ENCODE data around the gene CALHM1. TPM values are rescaled to one million over a fixed set of nuclear protein-coding genes. Genes with fewer than 3 reads are reported as not detected.

CALHM1 gene
- total and polyA plus RNA-seq, 2 of the 8 experiments (the other 6 are each of a cell fraction or from before 2014, with no cell fraction given): 0.29 to 0.34 TPM

DNA sequence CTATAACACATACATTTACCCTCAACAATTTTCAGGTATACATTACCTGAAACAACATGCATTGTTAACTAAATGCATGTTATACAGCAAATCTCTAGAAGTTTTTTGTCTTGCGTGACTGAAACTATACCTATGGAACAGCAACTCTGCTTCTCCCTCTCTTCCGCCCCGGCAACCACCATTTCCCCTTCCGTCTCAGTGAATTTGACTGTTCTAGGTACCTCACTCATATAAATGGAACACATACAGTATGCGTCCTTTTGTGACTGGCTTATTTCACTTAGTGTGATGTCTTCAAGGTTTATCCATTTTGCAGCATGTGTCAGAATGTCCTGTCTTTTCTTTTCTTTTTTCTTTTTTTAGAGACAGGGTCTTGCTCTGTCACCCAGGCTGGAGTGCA is 29.1 kb downstream of the CALHM1 start:
- ChIA-PET POLR2A (ENCODE audit: partially characterized antibody) (no interaction called here), CTCF (ENCODE audit: partially characterized antibody) (no interaction called here)
- FAIRE-seq: no peak
- Histone ChIP-seq H3K4me2 (ENCODE audit: insufficient read depth in 1 of 2, low read depth in 2 of 2, low read length in 2 of 2) (no peak overlapping the region), H3K36me3 (ENCODE audit: control insufficient read depth in 2 of 4, insufficient read depth in 4 of 4, low read length in 3 of 4) (peaks cover 28 to 79% (median 63%) of the 10 kb centered on the region in 4 experiments), H3K27ac (ENCODE audit: low read depth, low read length) (no peak overlapping the region), H2BK15ac (ENCODE audit: low read length) (no peak overlapping the region), H2BK12ac (ENCODE audit: low read depth, low read length) (no peak overlapping the region), H2AK5ac (ENCODE audit: low read depth, low read length) (no peak overlapping the region), H2AFZ (ENCODE audit: low read length) (no peak overlapping the region), H3K4ac (replicated peaks; ENCODE audit: insufficient read length, low read depth, low read length) (no peak overlapping the region), H3K18ac (ENCODE audit: extremely low read depth, low read length) (no peak overlapping the region), H3K9me3 (ENCODE audit: insufficient read depth in 2 of 2, low read depth in 1 of 2, low read length in 1 of 2) (no peaks in the 10 kb centered on the region), H3K23ac (ENCODE audit: insufficient read length) (no peak overlapping the region), H3K79me1 (ENCODE audit: low read depth, low read length) (no peaks in the 10 kb centered on the region), H3K4me3 (ENCODE audit: extremely low read depth in 1 of 4, insufficient read depth in 2 of 4, low read depth in 3 of 4, low read length in 4 of 4) (no peak overlapping the region), H3K23me2 (ENCODE audit: low read depth, low read length) (no peaks in the 10 kb centered on the region), H2BK5ac (ENCODE audit: low read depth, low read length) (no peak overlapping the region), H3K27me3 (replicated peaks in 1 of 4; ENCODE audit: control insufficient read depth in 3 of 4, extremely low read depth in 1 of 4, insufficient read depth in 3 of 4, low read length in 3 of 4) (no peaks in the 10 kb centered on the region), H2BK20ac (ENCODE audit: low read length) (no peak overlapping the region), H2BK120ac (replicated peaks; ENCODE audit: low read depth, low read length) (no peak overlapping the region), H3K14ac (ENCODE audit: insufficient read length) (no peak overlapping the region), H3K9ac (replicated peaks in 1 of 4; ENCODE audit: extremely low read depth in 1 of 4, low read depth in 3 of 4, low read length in 3 of 4) (no peak overlapping the region), H3K56ac (replicated peaks; ENCODE audit: insufficient read length, low read depth, low read length) (no peak overlapping the region), H3K4me1 (replicated peaks in 1 of 4; ENCODE audit: control insufficient read depth in 3 of 4, insufficient read depth in 4 of 4, low read length in 3 of 4) (no peaks in the 10 kb centered on the region), H4K5ac (ENCODE audit: insufficient read length, low read depth, low read length) (no peak overlapping the region), H4K20me1 (replicated peaks in 1 of 2; ENCODE audit: control insufficient read depth in 1 of 2, insufficient read depth in 2 of 2, low read length in 2 of 2) (peaks cover 1 to 3% of the 10 kb centered on the region in 2 experiments), H4K8ac (ENCODE audit: extremely low read depth, insufficient read depth, low read length) (no peak overlapping the region), H3K79me2 (ENCODE audit: control insufficient read depth in 1 of 2, insufficient read depth in 2 of 2, low read length in 2 of 2) (no peaks in the 10 kb centered on the region), H4K91ac (replicated peaks; ENCODE audit: insufficient read length, low read length) (no peak overlapping the region)
- WGBS, 2 experiments (ENCODE audit: extremely low coverage in 1 of 2, insufficient coverage in 1 of 2, insufficient read length in 1 of 2, insufficient replicate concordance in 2 of 2, low coverage in 1 of 2, low lambda C conversion rate in 2 of 2, missing lambda C conversion rate in 1 of 2): 88% methylated on average over 5 of the region's 5 CpGs; no CpG with 5 or more reads in 1 of the 2 experiments
- DNase-seq (ENCODE audit: low read depth in 1 of 2, low spot score in 2 of 2): no peak
- TF ChIP-seq GTF2F1 (IDR thresholded peaks at IDR 0.05; ENCODE audit: borderline replicate concordance, low read depth, low read length) (no peak), RAD21 (IDR thresholded peaks at IDR 0.05 in 1 of 2, conservative IDR thresholded peaks at IDR 0.05 in 1 of 2; ENCODE audit: low read depth in 2 of 2, low read length in 2 of 2) (no peak), TBP (IDR thresholded peaks at IDR 0.05; ENCODE audit: low read depth, low read length) (no peak), FOSL1 (IDR thresholded peaks at IDR 0.05; ENCODE audit: insufficient read depth, low read depth, low read length) (no peak)

Measured in H1 (cell line).